CD14-positive monocyte (primary cell): ENCODE results near the gene SEMA3D. TPM values are rescaled to one million over a fixed set of nuclear protein-coding genes. Genes with fewer than 3 reads are reported as not detected.

Experiments
- DNase-seq, 3 donors: peaks; one replicate each; pipeline ENCODE4 v3.0.0-alpha.2; 2011 to 2022
- H2AFZ ChIP-seq: 2 replicates; pipeline ENCODE4 v1.6.0; 2012; ENCODE audit warnings: mild to moderate bottlenecking, low read depth, low read length, inconsistent platforms; ENCODE audit not compliant: insufficient read depth, poor library complexity, severe bottlenecking
- H3K27ac ChIP-seq, 2 donors: 1 replicate in 1 of 2; 2 replicates in 1 of 2; pipeline ENCODE4 v1.5.1; 2012 to 2013; ENCODE audit warnings: low read length in 2 of 2, control low read depth in 1 of 2, inconsistent platforms in 1 of 2, low read depth in 1 of 2, mild to moderate bottlenecking in 1 of 2
- H3K27me3 ChIP-seq, 2 donors: one replicate each; pipeline versions ENCODE4 v1.6.0 to v1.6.1; 2011 to 2013; ENCODE audit warnings: low read length in 2 of 2; ENCODE audit not compliant: control insufficient read depth in 2 of 2, insufficient read depth in 2 of 2
- H3K36me3 ChIP-seq, 2 donors: replicated peaks in 1 of 2; 1 replicate in 1 of 2; 2 replicates in 1 of 2; pipeline versions ENCODE4 v1.5.1 to v1.6.1; 2012 to 2013; ENCODE audit warnings: low read length in 2 of 2, control low read depth in 1 of 2, inconsistent platforms in 1 of 2, mild to moderate bottlenecking in 1 of 2; ENCODE audit not compliant: insufficient read depth in 2 of 2, control insufficient read depth in 1 of 2
- H3K4me1 ChIP-seq, 2 donors: 1 replicate in 1 of 2; 2 replicates in 1 of 2; pipeline versions ENCODE4 v1.5.1 to v1.6.1; 2012 to 2013; ENCODE audit warnings: low read length in 2 of 2, control low read depth in 1 of 2, inconsistent platforms in 1 of 2, mild to moderate bottlenecking in 1 of 2, moderate library complexity in 1 of 2; ENCODE audit not compliant: insufficient read depth in 2 of 2, control insufficient read depth in 1 of 2
- H3K4me2 ChIP-seq: replicated peaks from 2 replicates; pipeline ENCODE3; 2012; ENCODE audit warnings: low read length, moderate library complexity, mild to moderate bottlenecking; ENCODE audit not compliant: poor library complexity, severe bottlenecking; ENCODE audit errors: extremely low read depth
- H3K4me3 ChIP-seq, 3 experiments: fragments of 200-600 bp in 1 of 3; sonication (generic) in 1 of 3; replicated peaks in 1 of 3; 1 replicate in 2 of 3; 2 replicates in 1 of 3; pipeline ENCODE4 v1.5.1; 2011 to 2013; ENCODE audit warnings: low read length in 3 of 3, mild to moderate bottlenecking in 3 of 3, control low read depth in 2 of 3, low read depth in 2 of 3, inconsistent platforms in 1 of 3, moderate library complexity in 1 of 3
- H3K79me2 ChIP-seq: 2 replicates; pipeline ENCODE4 v1.6.0; 2012; ENCODE audit warnings: mild to moderate bottlenecking, control low read depth, inconsistent platforms, low read length, moderate library complexity; ENCODE audit not compliant: insufficient read depth
- H3K9ac ChIP-seq: 2 replicates; pipeline ENCODE4 v1.6.0; 2017; ENCODE audit warnings: low read length, mild to moderate bottlenecking; ENCODE audit not compliant: insufficient read depth, poor library complexity, severe bottlenecking
- H3K9me3 ChIP-seq, 2 donors: replicated peaks in 1 of 2; 1 replicate in 1 of 2; 2 replicates in 1 of 2; pipeline versions ENCODE4 v1.5.1 to v1.6.1; 2012 to 2013; ENCODE audit warnings: low read length in 2 of 2, control low read depth in 1 of 2; ENCODE audit not compliant: control insufficient read depth in 1 of 2, insufficient read depth in 1 of 2
- H4K20me1 ChIP-seq: 2 replicates; pipeline ENCODE4 v1.6.0; 2012; ENCODE audit warnings: mild to moderate bottlenecking, low read length, control low read depth, moderate library complexity; ENCODE audit not compliant: insufficient read depth
- H3K27ac Mint-ChIP-seq, 7 donors: one replicate each; pipeline ENCODE4 v1.8.0; 2020; ENCODE audit warnings: mild to moderate bottlenecking in 7 of 7, mixed read lengths in 7 of 7, moderate library complexity in 6 of 7, inconsistent platforms in 2 of 7
- H3K27me3 Mint-ChIP-seq, 3 donors: one replicate each; pipeline ENCODE4 v1.8.0; 2021 to 2022; ENCODE audit warnings: low read depth in 3 of 3, mild to moderate bottlenecking in 3 of 3, mixed read lengths in 3 of 3, moderate library complexity in 3 of 3, inconsistent platforms in 1 of 3
- H3K36me3 Mint-ChIP-seq, 2 donors: one replicate each; pipeline ENCODE4 v1.8.0; 2020; ENCODE audit warnings: mixed read lengths in 2 of 2, inconsistent platforms in 1 of 2, mild to moderate bottlenecking in 1 of 2
- H3K4me1 Mint-ChIP-seq: one replicate; pipeline ENCODE4 v1.8.0; 2020; ENCODE audit warnings: mild to moderate bottlenecking, mixed read lengths
- H3K4me3 Mint-ChIP-seq, 2 donors: one replicate each; pipeline ENCODE4 v1.8.0; 2020; ENCODE audit warnings: mild to moderate bottlenecking in 2 of 2, mixed read lengths in 2 of 2, moderate library complexity in 1 of 2
- H3K9me3 Mint-ChIP-seq, 7 donors: one replicate each; pipeline ENCODE4 v1.8.0; 2020 to 2022; ENCODE audit warnings: mixed read lengths in 7 of 7, mild to moderate bottlenecking in 6 of 7, moderate library complexity in 6 of 7, inconsistent platforms in 2 of 7
- CTCF ChIP-seq: fragments of 200-600 bp; IDR thresholded peaks from one replicate; pipeline ENCODE4 v1.8.0; 2022; ENCODE audit warnings: antibody characterized with exemption, mild to moderate bottlenecking
- WGBS: methylation state at CpG from one replicate; pipeline ENCODE4 v1.1.5; 2013; ENCODE audit warnings: missing lambda C conversion rate; ENCODE audit not compliant: insufficient coverage; 5-methylcytosine and 5-hydroxymethylcytosine counted together
- intact Hi-C, 2 donors: fragments of 100-400 bp; cut with micrococcal nuclease; formaldehyde crosslinking; loops; one replicate each; pipeline versions ENCODE4 v1.15.0 to v1.15.1; 2023
- polyA plus RNA-seq, 3 donors: library from polyadenylated mRNA; depleted of rRNA in 1 of 3; unstranded in 2 of 3; stranded (reverse) in 1 of 3; fragments of 300-500 nt in 2 of 3; fragments of >200 nt in 1 of 3; fragmentation: Illumina TruSeq in 2 of 3; gene quantifications; 1 replicate in 2 of 3; 2 replicates in 1 of 3; pipeline ENCODE4 v1.2.3, GENCODE V29; 2012 to 2021

Gene SEMA3D
- polyA plus RNA-seq, 3 donors: not detected

DNA sequence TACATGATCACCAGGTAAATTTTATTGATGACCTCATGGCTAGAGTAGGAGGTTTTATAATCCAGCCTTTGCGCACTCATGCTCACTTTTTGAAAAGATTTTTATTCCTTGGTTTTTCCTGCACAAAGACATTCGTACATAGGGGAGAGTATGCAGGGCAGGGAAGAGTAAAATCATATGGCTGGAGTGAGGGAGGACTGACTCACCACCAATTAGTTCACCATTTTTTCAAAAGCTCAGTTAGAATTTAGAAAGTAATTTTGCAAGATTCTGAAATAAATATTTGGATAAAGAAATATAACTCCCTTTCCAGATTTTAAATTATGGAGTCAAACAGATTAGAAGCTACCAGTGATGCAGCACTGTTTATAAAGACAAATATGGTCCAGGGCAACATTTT, 111.9 kb downstream of the SEMA3D start:
- no CpG with 5 or more reads among the region's 2 CpGs for WGBS
- no peak overlapping the region for H3K4me3 ChIP-seq
- H3K27me3 Mint-ChIP-seq: no peaks in the 10 kb centered on the region
- no peak overlapping the region for H3K27ac ChIP-seq
- no peaks in the 10 kb centered on the region for H3K27me3 ChIP-seq
- H3K4me2 ChIP-seq: no peak overlapping the region
- no peak overlapping the region for H3K9ac ChIP-seq
- no peak for DNase-seq
- no peak overlapping the region for H2AFZ ChIP-seq
- TF ChIP-seq CTCF: no peak
- H3K9me3 ChIP-seq: no peaks in the 10 kb centered on the region
- no peak overlapping the region for H3K27ac Mint-ChIP-seq
- H4K20me1 ChIP-seq: no peaks in the 10 kb centered on the region
- H3K36me3 ChIP-seq: no peaks in the 10 kb centered on the region
- no peaks in the 10 kb centered on the region for H3K79me2 ChIP-seq
- intact Hi-C loops: no loop called here
- H3K9me3 Mint-ChIP-seq: peaks cover 0 to 3% (median 0%) of the 10 kb centered on the region in 7 donors
- no peak overlapping the region for H3K4me3 Mint-ChIP-seq
- no peaks in the 10 kb centered on the region for H3K36me3 Mint-ChIP-seq
- no peaks in the 10 kb centered on the region for H3K4me1 Mint-ChIP-seq
- H3K4me1 ChIP-seq: no peaks in the 10 kb centered on the region

GRCh38 chr7:85074016-85074415, 112.8 kb downstream of the SEMA3D start:
- DNase-seq: no peak
- Histone ChIP-seq H2AFZ (no peak overlapping the region), H3K4me3 (no peak overlapping the region), H3K36me3 (no peaks in the 10 kb centered on the region), H3K79me2 (no peaks in the 10 kb centered on the region), H3K9me3 (no peaks in the 10 kb centered on the region), H3K27me3 (no peaks in the 10 kb centered on the region), H3K27ac (no peak overlapping the region), H3K4me2 (no peak overlapping the region), H3K9ac (no peak overlapping the region), H4K20me1 (no peaks in the 10 kb centered on the region), H3K4me1 (no peaks in the 10 kb centered on the region)
- no peaks in the 10 kb centered on the region for H3K4me1 Mint-ChIP-seq
- H3K36me3 Mint-ChIP-seq: no peaks in the 10 kb centered on the region
- H3K4me3 Mint-ChIP-seq: no peak overlapping the region
- intact Hi-C loops: no loop called here
- no CpG with 5 or more reads among the region's 1 CpG for WGBS
- peaks cover 0 to 3% (median 0%) of the 10 kb centered on the region in 7 donors for H3K9me3 Mint-ChIP-seq
- no peak overlapping the region for H3K27ac Mint-ChIP-seq
- no peak for TF ChIP-seq CTCF
- no peaks in the 10 kb centered on the region for H3K27me3 Mint-ChIP-seq
